PFSK-1 (cell line): Measurements from ENCODE around the gene HS6ST1.

Experiments
- FOXP2 ChIP-seq: optimal IDR thresholded peaks from 2 replicates; pipeline ENCODE3; 2011; ENCODE audit warnings: borderline replicate concordance, control low read depth, inconsistent platforms; ENCODE audit not compliant: insufficient read depth; ENCODE audit errors: extremely low read length, extremely low read depth
- POLR2AphosphoS5 ChIP-seq: IDR thresholded peaks from 2 replicates; pipeline ENCODE4 v1.6.1; 2012; ENCODE audit warnings: low read depth, mild to moderate bottlenecking, control low read depth, low read length, moderate library complexity
- SIN3A ChIP-seq: IDR thresholded peaks from 2 replicates; pipeline ENCODE4 v1.6.1; 2012; ENCODE audit warnings: mild to moderate bottlenecking, low read length, moderate library complexity, borderline replicate concordance; ENCODE audit not compliant: insufficient read depth
- TAF1 ChIP-seq: IDR thresholded peaks from 2 replicates; pipeline ENCODE4 v1.6.1; 2012; ENCODE audit warnings: low read length, control low read depth, borderline replicate concordance; ENCODE audit not compliant: insufficient read depth
- TF ChIP-seq, protein P1 (sequence below), 2 experiments: IDR thresholded peaks; 2 replicates each; pipeline versions ENCODE4 v1.6.1 to v1.8.0; 2011 to 2012; ENCODE audit warnings: low read depth in 2 of 2, low read length in 2 of 2, control low read depth in 1 of 2, inconsistent platforms in 1 of 2, mild to moderate bottlenecking in 1 of 2, moderate library complexity in 1 of 2; ENCODE audit not compliant: insufficient read depth in 1 of 2

HS6ST1 gene

DNA sequence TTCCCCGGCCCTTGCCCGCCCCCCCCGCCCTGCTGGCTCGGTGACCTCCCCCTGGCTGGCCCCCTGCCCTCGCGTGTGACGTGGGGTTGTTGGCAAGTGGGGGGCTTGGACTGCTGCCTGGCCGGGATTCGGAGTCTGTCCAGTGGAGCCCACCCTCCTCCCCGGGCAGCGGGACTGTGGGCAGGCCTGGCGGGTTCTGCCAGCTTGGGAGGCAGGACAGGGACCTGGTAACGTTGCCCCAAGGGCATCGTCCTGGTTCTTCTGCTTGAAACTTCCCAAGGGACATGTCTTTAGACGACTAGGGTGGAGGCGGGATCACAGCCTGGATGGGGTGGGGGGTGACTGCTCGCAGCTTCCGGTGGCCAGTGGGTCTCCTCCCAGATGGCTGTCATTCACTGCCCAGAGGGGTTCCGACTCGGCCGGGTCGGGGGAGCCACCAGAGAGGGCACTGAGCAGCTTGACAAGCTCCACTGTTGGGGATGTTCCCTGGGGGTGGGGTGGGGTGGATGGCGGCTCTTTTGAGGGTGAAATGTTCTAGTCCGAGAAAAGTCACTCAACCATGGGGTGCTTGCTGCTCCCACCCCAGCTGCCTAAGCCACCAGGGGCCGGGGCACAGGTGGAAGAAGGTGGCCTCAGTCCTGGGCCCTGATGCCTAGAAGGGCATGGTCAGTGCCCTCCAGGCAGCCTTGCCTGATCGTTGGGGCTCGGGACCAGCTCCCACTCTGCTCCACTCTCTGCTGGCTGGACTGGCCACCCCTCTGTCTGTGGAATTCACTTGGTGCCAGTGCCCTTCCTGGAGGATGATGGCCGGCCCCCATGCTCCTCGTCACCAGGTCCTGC, 4.3 kb upstream of the HS6ST1 start:
- TF ChIP-seq POLR2AphosphoS5 (no peak), SIN3A (no peak), FOXP2 (no peak), TAF1 (no peak)
- TF ChIP-seq, protein P1, sequence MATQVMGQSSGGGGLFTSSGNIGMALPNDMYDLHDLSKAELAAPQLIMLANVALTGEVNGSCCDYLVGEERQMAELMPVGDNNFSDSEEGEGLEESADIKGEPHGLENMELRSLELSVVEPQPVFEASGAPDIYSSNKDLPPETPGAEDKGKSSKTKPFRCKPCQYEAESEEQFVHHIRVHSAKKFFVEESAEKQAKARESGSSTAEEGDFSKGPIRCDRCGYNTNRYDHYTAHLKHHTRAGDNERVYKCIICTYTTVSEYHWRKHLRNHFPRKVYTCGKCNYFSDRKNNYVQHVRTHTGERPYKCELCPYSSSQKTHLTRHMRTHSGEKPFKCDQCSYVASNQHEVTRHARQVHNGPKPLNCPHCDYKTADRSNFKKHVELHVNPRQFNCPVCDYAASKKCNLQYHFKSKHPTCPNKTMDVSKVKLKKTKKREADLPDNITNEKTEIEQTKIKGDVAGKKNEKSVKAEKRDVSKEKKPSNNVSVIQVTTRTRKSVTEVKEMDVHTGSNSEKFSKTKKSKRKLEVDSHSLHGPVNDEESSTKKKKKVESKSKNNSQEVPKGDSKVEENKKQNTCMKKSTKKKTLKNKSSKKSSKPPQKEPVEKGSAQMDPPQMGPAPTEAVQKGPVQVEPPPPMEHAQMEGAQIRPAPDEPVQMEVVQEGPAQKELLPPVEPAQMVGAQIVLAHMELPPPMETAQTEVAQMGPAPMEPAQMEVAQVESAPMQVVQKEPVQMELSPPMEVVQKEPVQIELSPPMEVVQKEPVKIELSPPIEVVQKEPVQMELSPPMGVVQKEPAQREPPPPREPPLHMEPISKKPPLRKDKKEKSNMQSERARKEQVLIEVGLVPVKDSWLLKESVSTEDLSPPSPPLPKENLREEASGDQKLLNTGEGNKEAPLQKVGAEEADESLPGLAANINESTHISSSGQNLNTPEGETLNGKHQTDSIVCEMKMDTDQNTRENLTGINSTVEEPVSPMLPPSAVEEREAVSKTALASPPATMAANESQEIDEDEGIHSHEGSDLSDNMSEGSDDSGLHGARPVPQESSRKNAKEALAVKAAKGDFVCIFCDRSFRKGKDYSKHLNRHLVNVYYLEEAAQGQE (IDR thresholded peaks at IDR 0.05; ENCODE audit: insufficient read depth in 1 of 2, low read depth in 2 of 2, low read length in 2 of 2) = no peak

DNA sequence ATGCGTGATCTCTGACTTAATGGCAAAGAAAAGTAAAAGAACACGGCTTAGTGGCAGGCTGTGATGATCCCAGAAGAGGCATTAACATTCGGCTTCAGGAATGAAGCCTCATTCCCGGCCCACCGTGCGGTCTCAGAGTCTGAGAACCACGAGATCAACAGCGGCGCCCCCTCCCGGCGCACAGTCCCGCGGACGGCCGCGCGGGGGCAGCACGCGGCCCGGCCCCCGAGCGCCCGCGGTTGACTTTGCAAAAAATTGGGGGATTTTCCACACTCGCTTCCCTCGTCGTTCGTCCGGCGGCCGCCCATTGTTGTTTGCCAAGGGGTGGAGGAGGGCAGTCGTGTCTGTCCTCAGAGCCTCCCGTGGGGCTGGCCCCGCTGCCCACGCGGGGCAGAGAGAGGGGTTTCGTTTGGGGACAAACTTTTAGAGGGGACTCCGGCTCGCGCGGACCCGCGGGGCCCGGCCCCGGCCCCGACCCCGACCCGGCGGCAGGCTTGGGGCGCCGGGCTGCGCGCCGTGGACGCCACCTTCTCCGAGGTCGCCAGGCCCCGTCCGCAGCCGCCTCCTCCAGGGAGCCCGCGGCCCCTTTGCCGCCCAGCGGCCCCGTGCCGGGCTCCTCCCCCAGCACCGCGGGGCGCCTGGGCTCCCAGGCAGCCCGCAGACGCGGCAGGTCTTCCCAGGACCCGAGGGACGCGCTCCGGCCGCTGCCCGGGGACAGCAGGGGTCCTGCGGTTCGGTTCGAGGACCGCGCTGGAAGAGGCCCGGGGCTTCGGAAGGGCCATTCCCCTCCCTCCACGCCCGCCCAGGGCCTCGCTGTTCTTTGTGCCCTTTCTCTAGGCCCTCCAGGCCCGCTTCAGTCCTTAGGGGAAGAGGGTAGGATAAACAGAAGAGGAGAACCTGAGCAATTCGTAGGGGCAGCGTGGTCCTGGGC, 3.4 kb upstream of the HS6ST1 start:
- no peak for TF ChIP-seq TAF1
- TF ChIP-seq, protein P1 (IDR thresholded peaks at IDR 0.05; ENCODE audit: insufficient read depth in 1 of 2, low read depth in 2 of 2, low read length in 2 of 2) = no peak
- TF ChIP-seq FOXP2 = no peak
- TF ChIP-seq POLR2AphosphoS5 = no peak
- no peak for TF ChIP-seq SIN3A

DNA sequence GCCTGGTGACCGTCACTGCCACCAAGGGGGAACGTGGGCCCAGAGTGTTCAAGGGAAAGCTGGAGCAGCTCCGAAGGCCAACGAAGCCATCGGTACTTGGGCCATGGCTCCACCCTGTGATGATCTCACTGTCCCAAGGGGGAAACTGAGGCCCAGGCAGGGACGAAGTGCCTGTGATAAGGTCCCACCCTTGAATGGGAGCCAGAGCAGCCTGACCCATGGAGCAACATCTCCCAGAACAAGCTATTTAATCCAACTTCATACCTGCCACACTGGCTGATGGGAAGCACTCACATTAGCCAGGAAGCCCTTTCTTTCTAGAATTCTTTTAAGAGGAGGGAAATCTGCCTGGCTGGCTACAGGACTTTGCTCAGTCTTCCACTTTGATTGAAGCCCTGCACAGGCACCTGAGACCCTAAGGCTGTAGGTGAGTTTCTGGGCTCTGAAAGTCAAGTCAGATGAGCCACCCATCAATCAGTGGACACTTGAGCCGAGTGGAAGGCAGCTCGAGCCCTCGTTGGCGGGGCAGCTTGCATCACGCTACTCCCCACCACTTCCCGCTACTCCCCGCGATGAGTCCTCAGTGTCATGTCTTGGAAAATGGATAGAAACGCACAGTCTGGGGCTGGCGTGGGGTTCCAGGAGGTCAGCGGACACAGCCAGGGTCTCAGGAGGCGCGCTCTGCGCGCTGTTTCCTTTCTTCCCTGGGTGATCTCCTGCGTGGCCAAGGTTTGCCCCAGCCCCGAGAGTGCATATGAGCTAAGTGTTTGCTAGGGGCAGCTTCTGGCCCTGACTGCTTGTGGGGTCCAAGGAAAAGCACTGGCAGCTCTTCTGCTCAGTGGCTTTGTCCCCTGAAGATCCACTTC, 2.5 kb upstream of the HS6ST1 start:
- no peak for TF ChIP-seq POLR2AphosphoS5
- no peak for TF ChIP-seq TAF1
- TF ChIP-seq, protein P1 (IDR thresholded peaks at IDR 0.05; ENCODE audit: insufficient read depth in 1 of 2, low read depth in 2 of 2, low read length in 2 of 2) = no peak

DNA sequence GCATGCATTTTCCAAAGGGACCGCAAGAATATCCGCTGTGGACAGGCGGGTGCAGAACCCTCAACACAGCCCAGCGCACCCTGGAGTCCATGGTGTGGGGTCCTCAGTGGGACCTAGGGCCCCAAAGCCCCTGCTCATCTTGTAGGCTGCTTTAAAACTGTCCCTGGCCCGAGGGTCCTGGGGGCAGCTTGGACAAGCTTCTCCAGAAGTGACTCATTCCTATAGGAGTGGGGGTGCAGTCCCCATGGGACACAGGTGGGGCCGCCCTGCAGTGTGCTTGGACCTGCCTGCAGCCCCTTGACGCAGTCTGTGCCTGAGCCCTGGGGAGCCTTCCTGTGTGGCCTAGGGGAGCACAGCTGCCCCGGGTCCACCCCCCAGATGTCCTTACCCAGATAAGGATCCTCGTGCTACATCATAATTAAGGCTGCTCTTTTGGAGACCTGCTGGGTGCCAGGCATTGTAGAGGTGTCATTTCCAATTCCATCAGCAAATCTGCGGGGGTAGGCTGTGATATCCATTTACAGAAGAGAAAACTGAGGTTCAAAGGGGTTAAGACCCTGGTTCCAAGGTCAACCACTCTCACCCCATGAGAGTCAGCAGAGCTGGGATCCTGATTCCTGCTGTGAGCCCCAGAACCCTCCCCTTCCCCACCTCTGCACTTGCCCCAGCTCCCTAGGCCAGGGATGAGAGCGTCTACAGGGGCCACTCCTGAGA, 1.7 kb upstream of the HS6ST1 start:
- no peak for TF ChIP-seq TAF1
- no peak for TF ChIP-seq POLR2AphosphoS5
- TF ChIP-seq SIN3A = no peak
- no peak for TF ChIP-seq FOXP2
- TF ChIP-seq, protein P1 (IDR thresholded peaks at IDR 0.05; ENCODE audit: insufficient read depth in 1 of 2, low read depth in 2 of 2, low read length in 2 of 2) = no peak
